IMR-90 (cell line): ENCODE results near the gene ZNF268. TPM values are rescaled to one million over a fixed set of nuclear protein-coding genes. Genes with fewer than 3 reads are reported as not detected.

Source experiments
- ATAC-seq: fragments of 200-7000 bp; cut with Tn5 transposase; 2 replicates; pipeline ENCODE4 v1.9.1; 2020; ENCODE audit warnings: low read depth, mild to moderate bottlenecking, moderate library complexity
- BruUV-seq: library from RNA; stranded (reverse); fragments of 400-500 nt; replicated peaks from 2 replicates; lab custom pipeline; 2021; lab: Mats Ljungman, UMichigan
- CTCF ChIA-PET: fragments of 300-600 bp; formaldehyde crosslinking; extraction: SDS; loops from one replicate; lab custom pipeline; 2021; ENCODE audit warnings: antibody characterized with exemption; lab: Yijun Ruan, JAX
- POLR2A ChIA-PET: fragments of 300-600 bp; sonication (Branson Sonifier 250); formaldehyde crosslinking; loops from one replicate; lab custom pipeline; 2022; ENCODE audit warnings: antibody characterized with exemption; ENCODE audit not compliant: unreplicated experiment; lab: Charles Lee
- DNase-seq: peaks from one replicate; pipeline ENCODE4 v3.0.0; 2013
- H2AFZ ChIP-seq: replicated peaks from 2 replicates; pipeline ENCODE3; 2013; ENCODE audit warnings: low read length, mild to moderate bottlenecking; ENCODE audit not compliant: poor library complexity
- H2AK5ac ChIP-seq: 2 replicates; pipeline ENCODE4 v1.6.1; 2013; ENCODE audit warnings: low read depth, low read length, inconsistent platforms
- H2AK9ac ChIP-seq: replicated peaks from 2 replicates; pipeline ENCODE3; 2013; ENCODE audit warnings: mild to moderate bottlenecking, low read depth, low read length, moderate library complexity; ENCODE audit not compliant: poor library complexity
- H2BK120ac ChIP-seq: 2 replicates; pipeline ENCODE4 v1.6.1; 2013; ENCODE audit warnings: low read depth, low read length, inconsistent platforms
- H2BK15ac ChIP-seq: 3 replicates; pipeline ENCODE4 v1.6.1; 2013; ENCODE audit warnings: low read depth, low read length, inconsistent platforms
- H2BK20ac ChIP-seq: 2 replicates; pipeline ENCODE4 v1.6.1; 2013; ENCODE audit warnings: low read depth, mild to moderate bottlenecking, inconsistent platforms, low read length, moderate library complexity
- H2BK5ac ChIP-seq: 2 replicates; pipeline ENCODE4 v1.6.1; 2013; ENCODE audit warnings: mild to moderate bottlenecking, low read depth, low read length, inconsistent platforms; ENCODE audit not compliant: poor library complexity, severe bottlenecking
- H3K14ac ChIP-seq: replicated peaks from 2 replicates; pipeline ENCODE4 v1.6.1; 2013; ENCODE audit warnings: low read depth, low read length, inconsistent platforms
- H3K18ac ChIP-seq: 2 replicates; pipeline ENCODE4 v1.6.1; 2013; ENCODE audit warnings: low read depth, low read length, control low read depth
- H3K23ac ChIP-seq: 2 replicates; pipeline ENCODE4 v1.6.1; 2013; ENCODE audit warnings: low read depth, low read length, inconsistent platforms
- H3K27ac ChIP-seq: 2 replicates; pipeline ENCODE4 v1.5.1; 2013; ENCODE audit warnings: mild to moderate bottlenecking, control low read depth, low read length; ENCODE audit not compliant: insufficient read depth
- H3K27me3 ChIP-seq: 2 replicates; pipeline ENCODE4 v1.6.1; 2013; ENCODE audit warnings: low read length; ENCODE audit not compliant: control insufficient read depth, insufficient read depth
- H3K36me3 ChIP-seq: 2 replicates; pipeline ENCODE4 v1.6.1; 2013; ENCODE audit warnings: low read length, mixed read lengths; ENCODE audit not compliant: control insufficient read depth, insufficient read depth
- H3K4ac ChIP-seq: 2 replicates; pipeline ENCODE4 v1.6.1; 2013; ENCODE audit warnings: low read depth, low read length, inconsistent platforms
- H3K4me1 ChIP-seq: 2 replicates; pipeline ENCODE4 v1.6.1; 2013; ENCODE audit warnings: low read length, mixed read lengths; ENCODE audit not compliant: control insufficient read depth, insufficient read depth
- H3K4me2 ChIP-seq: 2 replicates; pipeline ENCODE4 v1.6.1; 2013; ENCODE audit warnings: low read depth, mild to moderate bottlenecking, control low read depth, low read length, moderate library complexity
- H3K4me3 ChIP-seq: 2 replicates; pipeline ENCODE4 v1.5.1; 2013; ENCODE audit warnings: low read depth, mild to moderate bottlenecking, control low read depth, low read length, moderate library complexity; ENCODE audit not compliant: insufficient read depth
- H3K56ac ChIP-seq: 2 replicates; pipeline ENCODE4 v1.6.1; 2013; ENCODE audit warnings: low read length, inconsistent platforms; ENCODE audit not compliant: insufficient read depth; ENCODE audit errors: extremely low read depth
- H3K79me1 ChIP-seq, 2 experiments: 2 replicates each; pipeline ENCODE4 v1.6.1; 2013; ENCODE audit warnings: low read length in 2 of 2, inconsistent platforms in 1 of 2, low read depth in 1 of 2
- H3K9ac ChIP-seq: 2 replicates; pipeline ENCODE4 v1.6.1; 2013; ENCODE audit warnings: low read depth, low read length, control low read depth
- H3K9me1 ChIP-seq: 2 replicates; pipeline ENCODE4 v1.6.1; 2013; ENCODE audit warnings: low read length, inconsistent platforms; ENCODE audit not compliant: insufficient read depth
- H3K9me3 ChIP-seq: 2 replicates; pipeline ENCODE4 v1.6.1; 2013; ENCODE audit warnings: low read length; ENCODE audit not compliant: control insufficient read depth, insufficient read depth
- H4K20me1 ChIP-seq: 2 replicates; pipeline ENCODE4 v1.6.1; 2013; ENCODE audit warnings: low read length, inconsistent platforms; ENCODE audit not compliant: insufficient read depth
- H4K5ac ChIP-seq: 2 replicates; pipeline ENCODE4 v1.6.1; 2013; ENCODE audit warnings: mild to moderate bottlenecking, low read depth, low read length, control low read depth
- H4K8ac ChIP-seq, 2 experiments: 2 replicates each; pipeline ENCODE4 v1.6.1; 2013; ENCODE audit warnings: low read depth in 2 of 2, low read length in 2 of 2, control low read depth in 1 of 2, inconsistent platforms in 1 of 2
- H4K91ac ChIP-seq: 2 replicates; pipeline ENCODE4 v1.6.1; 2013; ENCODE audit warnings: low read depth, low read length, inconsistent platforms; ENCODE audit not compliant: insufficient read depth
- CEBPB ChIP-seq: IDR thresholded peaks from 2 replicates; pipeline ENCODE4 v1.6.1; 2012; ENCODE audit warnings: low read depth, low read length, improper control_type of control experiment
- ELK1 ChIP-seq: fragments of 150-350 bp; IDR thresholded peaks from 2 replicates; pipeline ENCODE4 v1.6.1; 2016; ENCODE audit warnings: low read depth, mild to moderate bottlenecking, low read length, moderate library complexity, borderline replicate concordance
- MAFK ChIP-seq: IDR thresholded peaks from 2 replicates; pipeline ENCODE4 v1.6.1; 2012; ENCODE audit warnings: low read depth, low read length, improper control_type of control experiment
- MXI1 ChIP-seq: IDR thresholded peaks from 2 replicates; pipeline ENCODE4 v1.6.1; 2012; ENCODE audit warnings: low read depth, mild to moderate bottlenecking, low read length, moderate library complexity, borderline replicate concordance
- NFE2L2 ChIP-seq: fragments of 150-350 bp; IDR thresholded peaks from 2 replicates; pipeline ENCODE4 v1.6.1; 2016; ENCODE audit warnings: low read depth, mild to moderate bottlenecking, low read length
- POLR2A ChIP-seq: IDR thresholded peaks from 2 replicates; pipeline ENCODE4 v1.6.1; 2012; ENCODE audit warnings: mild to moderate bottlenecking, low read depth, low read length
- RAD21 ChIP-seq: IDR thresholded peaks from 2 replicates; pipeline ENCODE4 v1.6.1; 2012; ENCODE audit warnings: low read length, improper control_type of control experiment
- RCOR1 ChIP-seq: IDR thresholded peaks from 2 replicates; pipeline ENCODE4 v1.6.1; 2012; ENCODE audit warnings: mild to moderate bottlenecking, low read length, improper control_type of control experiment; ENCODE audit not compliant: insufficient replicate concordance
- WGBS, 2 experiments: methylation state at CpG; one replicate each; pipeline versions ENCODE4 v1.1.5 to v1.1.7; 2013; ENCODE audit warnings: missing lambda C conversion rate in 2 of 2; ENCODE audit not compliant: insufficient read length in 1 of 2; ENCODE audit errors: extremely low coverage in 2 of 2; 5-methylcytosine and 5-hydroxymethylcytosine counted together
- dilution Hi-C: fragments of 300-500 bp; cut with HindIII; formaldehyde crosslinking; loops from one replicate; pipeline ENCODE4 v1.14.3; 2018; ENCODE audit warnings: low sequenced_read_pairs; ENCODE audit not compliant: unreplicated experiment
- in situ Hi-C: fragments of 300-500 bp; cut with MboI; formaldehyde crosslinking; loops from 3 replicates; pipeline ENCODE4 v1.14.3; 2019; ENCODE audit warnings: low sequenced_read_pairs, inconsistent platforms, mixed read lengths
- intact Hi-C: fragments of 100-400 bp; cut with micrococcal nuclease; formaldehyde crosslinking; loops from 2 replicates; pipeline ENCODE4 v1.10.0; 2022
- polyA plus RNA-seq, 3 experiments: library from polyadenylated mRNA; depleted of rRNA; stranded (reverse); fragments of >200 nt; gene quantifications; 2 replicates each; pipeline ENCODE4 v1.2.3, GENCODE V29; 2012; ENCODE audit warnings: low replicate concordance in 1 of 3
- total RNA-seq: library from RNA; depleted of rRNA; stranded (reverse); fragments of >200 nt; gene quantifications from 2 replicates; pipeline ENCODE4 v1.2.3, GENCODE V29; 2012
- TF ChIP-seq, protein P1 (sequence below): fragments of 150-350 bp; IDR thresholded peaks from 2 replicates; pipeline ENCODE4 v1.6.1; 2017; ENCODE audit warnings: mild to moderate bottlenecking, antibody characterized with exemption, low read length, low read depth

ZNF268 gene
- total and polyA plus RNA-seq, 2 of the 4 experiments (the other 2 are of a cell fraction) = 6.7 to 54.5 TPM

- ChIA-PET CTCF (no interaction called here), POLR2A (no interaction called here)
- no TSS peak for BruUV-seq
- no peak overlapping the region for H2BK120ac ChIP-seq
- no peak overlapping the region for H3K9ac ChIP-seq
- no peak overlapping the region for H3K4me2 ChIP-seq
- no peak overlapping the region for H3K23ac ChIP-seq
- no peak overlapping the region for H4K91ac ChIP-seq
- no peak overlapping the region for H3K14ac ChIP-seq
- ATAC-seq (no peak), DNase-seq (no peak)
- H2BK15ac ChIP-seq = no peak overlapping the region
- in situ Hi-C loops (no loop called here), dilution Hi-C loops (no loop called here), intact Hi-C loops (no loop called here)
- peaks cover 68% of the 10 kb centered on the region for H3K9me3 ChIP-seq
- H3K4me1 ChIP-seq = no peaks in the 10 kb centered on the region
- no peak overlapping the region for H2AK9ac ChIP-seq
- H3K27me3 ChIP-seq = no peaks in the 10 kb centered on the region
- no peak overlapping the region for H2AK5ac ChIP-seq
- no peak overlapping the region for H3K56ac ChIP-seq
- no peak overlapping the region for H2AFZ ChIP-seq
- no peaks in the 10 kb centered on the region for H4K20me1 ChIP-seq
- H3K36me3 ChIP-seq = no peaks in the 10 kb centered on the region
- no peak overlapping the region for H2BK5ac ChIP-seq
- 57% methylated on average over 1 of the region's 4 CpGs; no CpG with 5 or more reads in 1 of the 2 experiments for WGBS, 2 experiments
- no peak overlapping the region for H3K27ac ChIP-seq
- H3K18ac ChIP-seq = no peak overlapping the region
- no peaks in the 10 kb centered on the region for H3K79me1 ChIP-seq
- no peaks in the 10 kb centered on the region for H3K9me1 ChIP-seq
- H3K4me3 ChIP-seq = no peak overlapping the region
- no peak overlapping the region for H4K5ac ChIP-seq
- no peak overlapping the region for H3K4ac ChIP-seq
- TF ChIP-seq POLR2A (no peak), NFE2L2 (no peak), RAD21 (no peak), ELK1 (no peak), RCOR1 (no peak), MXI1 (no peak), CEBPB (no peak), MAFK (no peak)
- TF ChIP-seq, protein P1, sequence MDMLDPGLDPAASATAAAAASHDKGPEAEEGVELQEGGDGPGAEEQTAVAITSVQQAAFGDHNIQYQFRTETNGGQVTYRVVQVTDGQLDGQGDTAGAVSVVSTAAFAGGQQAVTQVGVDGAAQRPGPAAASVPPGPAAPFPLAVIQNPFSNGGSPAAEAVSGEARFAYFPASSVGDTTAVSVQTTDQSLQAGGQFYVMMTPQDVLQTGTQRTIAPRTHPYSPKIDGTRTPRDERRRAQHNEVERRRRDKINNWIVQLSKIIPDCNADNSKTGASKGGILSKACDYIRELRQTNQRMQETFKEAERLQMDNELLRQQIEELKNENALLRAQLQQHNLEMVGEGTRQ = no peak
- H2BK20ac ChIP-seq = no peak overlapping the region
- no peak overlapping the region for H4K8ac ChIP-seq
These were observed 44.2 kb downstream of the ZNF268 start for GRCh38 chr12:133225527-133225926.
